GM18502 (cell line): ENCODE data around the gene KCNH5.

Source experiments
- ATAC-seq: cut with Tn5 transposase; IDR thresholded peaks from one replicate; pipeline ENCODE4 v1.9.1; 2021; ENCODE audit warnings: mild to moderate bottlenecking; ENCODE audit not compliant: unreplicated experiment, poor library complexity

KCNH5 gene, protein sequence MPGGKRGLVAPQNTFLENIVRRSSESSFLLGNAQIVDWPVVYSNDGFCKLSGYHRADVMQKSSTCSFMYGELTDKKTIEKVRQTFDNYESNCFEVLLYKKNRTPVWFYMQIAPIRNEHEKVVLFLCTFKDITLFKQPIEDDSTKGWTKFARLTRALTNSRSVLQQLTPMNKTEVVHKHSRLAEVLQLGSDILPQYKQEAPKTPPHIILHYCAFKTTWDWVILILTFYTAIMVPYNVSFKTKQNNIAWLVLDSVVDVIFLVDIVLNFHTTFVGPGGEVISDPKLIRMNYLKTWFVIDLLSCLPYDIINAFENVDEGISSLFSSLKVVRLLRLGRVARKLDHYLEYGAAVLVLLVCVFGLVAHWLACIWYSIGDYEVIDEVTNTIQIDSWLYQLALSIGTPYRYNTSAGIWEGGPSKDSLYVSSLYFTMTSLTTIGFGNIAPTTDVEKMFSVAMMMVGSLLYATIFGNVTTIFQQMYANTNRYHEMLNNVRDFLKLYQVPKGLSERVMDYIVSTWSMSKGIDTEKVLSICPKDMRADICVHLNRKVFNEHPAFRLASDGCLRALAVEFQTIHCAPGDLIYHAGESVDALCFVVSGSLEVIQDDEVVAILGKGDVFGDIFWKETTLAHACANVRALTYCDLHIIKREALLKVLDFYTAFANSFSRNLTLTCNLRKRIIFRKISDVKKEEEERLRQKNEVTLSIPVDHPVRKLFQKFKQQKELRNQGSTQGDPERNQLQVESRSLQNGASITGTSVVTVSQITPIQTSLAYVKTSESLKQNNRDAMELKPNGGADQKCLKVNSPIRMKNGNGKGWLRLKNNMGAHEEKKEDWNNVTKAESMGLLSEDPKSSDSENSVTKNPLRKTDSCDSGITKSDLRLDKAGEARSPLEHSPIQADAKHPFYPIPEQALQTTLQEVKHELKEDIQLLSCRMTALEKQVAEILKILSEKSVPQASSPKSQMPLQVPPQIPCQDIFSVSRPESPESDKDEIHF

DNA sequence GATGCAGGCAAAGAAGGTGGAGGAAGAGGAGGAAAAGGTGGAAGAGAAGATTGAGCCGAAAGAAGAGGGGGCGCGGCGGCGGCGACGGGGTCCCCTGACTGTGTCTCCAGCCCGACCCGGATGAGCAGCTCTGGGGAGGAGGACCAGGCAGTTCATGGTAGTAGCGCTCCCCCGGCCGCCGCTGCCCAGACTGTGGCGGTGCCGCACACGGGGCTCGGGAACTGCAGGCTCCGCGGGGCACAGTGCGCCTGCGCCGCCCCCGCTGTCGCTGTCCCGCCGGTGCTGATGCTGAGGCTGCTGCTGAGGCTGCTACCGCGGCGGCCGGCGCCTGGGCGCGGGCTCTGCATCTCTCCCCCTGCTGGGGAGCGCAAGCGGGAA lies at the start of gene KCNH5:
KCNH5 (minus strand) TSS at position 225 of the 378 bp plus-strand sequence. CDS start 272 bp downstream, outside the sequence.
- peak; percentile 77 for ATAC-seq

GRCh38 chr14:63091394-63091996 lies 46.2 kb upstream of the KCNH5 start:
- no peak for ATAC-seq

DNA sequence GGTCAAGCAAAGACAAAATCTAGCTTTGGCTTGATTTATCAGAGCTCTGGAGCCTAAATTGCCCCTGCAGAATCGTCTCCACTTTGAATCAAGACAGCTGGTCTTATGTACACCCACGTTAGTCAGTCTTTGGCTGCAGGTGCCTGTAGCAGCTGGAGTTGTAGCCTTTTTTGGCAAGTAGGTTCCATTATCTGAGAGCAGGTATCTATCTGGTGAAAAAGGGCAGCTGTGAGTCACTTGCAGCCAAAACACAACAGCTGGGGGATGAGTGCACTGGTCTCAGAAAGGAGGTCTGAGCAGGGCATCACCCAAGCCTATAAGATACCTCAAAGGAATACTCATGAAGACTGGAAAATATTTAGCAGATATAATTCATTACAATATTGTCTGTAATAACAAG lies 43.6 kb upstream of the KCNH5 start:
- ATAC-seq = no peak

GRCh38 chr14:63078569-63078968 lies 33.3 kb upstream of the KCNH5 start:
- ATAC-seq = no peak

DNA sequence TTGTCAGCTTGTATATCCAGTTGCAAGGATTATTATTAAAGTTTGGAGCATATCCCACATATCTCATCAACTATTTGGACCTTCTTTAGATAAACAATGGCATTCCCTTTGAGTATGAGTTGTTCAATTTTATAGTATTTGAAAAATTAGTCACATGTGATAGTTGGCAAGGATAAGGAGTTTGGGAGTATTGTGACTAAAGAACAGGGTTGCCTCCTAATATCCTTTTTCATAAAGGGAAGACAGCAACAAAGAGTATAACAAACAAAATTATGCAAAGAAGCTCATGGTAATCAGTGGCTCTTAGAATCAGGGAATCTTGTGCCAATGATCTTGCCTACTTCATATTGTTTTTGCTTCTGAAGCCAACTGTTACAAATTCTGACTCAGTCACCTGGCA lies 31.2 kb upstream of the KCNH5 start:
- no peak for ATAC-seq

DNA sequence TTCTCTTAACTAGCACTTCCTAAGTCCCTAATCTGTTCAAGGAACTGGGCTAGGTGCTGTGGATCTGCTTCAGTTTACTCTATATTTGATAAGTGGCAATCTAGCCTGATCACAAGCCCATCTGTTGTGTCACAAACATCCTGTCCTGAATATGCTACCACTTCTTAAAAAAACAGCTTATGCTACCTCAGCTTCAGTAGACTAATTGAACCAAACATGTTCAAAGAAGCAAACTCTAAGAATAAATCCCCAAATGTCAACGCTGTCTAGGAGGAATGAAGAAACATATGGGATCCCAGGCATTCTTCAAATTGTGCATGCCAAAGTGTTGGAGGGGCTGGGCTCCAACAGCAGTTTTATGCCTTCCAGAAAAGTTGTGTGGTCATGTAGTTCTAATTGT lies 10.4 kb upstream of the KCNH5 start:
- ATAC-seq = no peak

DNA sequence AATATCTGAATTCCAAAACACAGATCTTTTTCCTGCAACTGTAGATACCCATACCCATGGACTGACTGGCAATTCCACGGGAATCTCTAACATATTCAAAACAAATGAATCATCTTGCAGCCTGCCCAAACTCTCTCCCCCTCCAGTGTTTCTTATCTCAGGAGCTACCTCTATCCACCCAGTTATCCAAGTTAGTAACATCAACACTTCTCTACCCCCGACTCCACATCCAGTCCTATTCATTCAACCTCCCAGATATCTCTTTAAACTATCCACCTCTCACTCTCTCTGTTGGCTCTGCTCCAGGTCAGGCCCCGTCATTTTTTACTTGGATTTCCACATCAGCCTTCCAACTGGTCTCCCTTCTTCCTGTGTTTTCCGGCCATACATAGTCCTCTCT lies 6.7 kb upstream of the KCNH5 start:
- no peak for ATAC-seq

DNA sequence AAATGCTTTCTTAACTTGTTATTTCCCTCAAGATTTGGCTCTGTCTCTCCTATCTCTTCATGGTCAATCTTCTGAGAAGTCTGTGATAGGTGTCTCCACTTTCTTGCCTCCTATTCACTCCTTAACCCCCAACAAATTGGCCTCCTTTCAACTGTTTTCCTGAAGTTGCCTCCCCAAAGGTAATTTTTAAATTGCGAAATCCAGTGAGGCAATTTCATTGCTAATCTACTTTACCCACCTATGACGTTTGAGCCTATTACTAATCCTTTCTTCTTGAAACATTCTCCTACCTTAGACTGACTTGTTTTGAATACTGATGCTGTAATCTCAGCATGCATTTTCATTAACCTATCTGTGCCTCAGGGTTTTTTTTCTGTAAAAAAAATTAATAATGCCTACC lies 6.0 kb upstream of the KCNH5 start:
- ATAC-seq = no peak

GRCh38 chr14:63050694-63051093 lies 5.4 kb upstream of the KCNH5 start:
- no peak for ATAC-seq

DNA sequence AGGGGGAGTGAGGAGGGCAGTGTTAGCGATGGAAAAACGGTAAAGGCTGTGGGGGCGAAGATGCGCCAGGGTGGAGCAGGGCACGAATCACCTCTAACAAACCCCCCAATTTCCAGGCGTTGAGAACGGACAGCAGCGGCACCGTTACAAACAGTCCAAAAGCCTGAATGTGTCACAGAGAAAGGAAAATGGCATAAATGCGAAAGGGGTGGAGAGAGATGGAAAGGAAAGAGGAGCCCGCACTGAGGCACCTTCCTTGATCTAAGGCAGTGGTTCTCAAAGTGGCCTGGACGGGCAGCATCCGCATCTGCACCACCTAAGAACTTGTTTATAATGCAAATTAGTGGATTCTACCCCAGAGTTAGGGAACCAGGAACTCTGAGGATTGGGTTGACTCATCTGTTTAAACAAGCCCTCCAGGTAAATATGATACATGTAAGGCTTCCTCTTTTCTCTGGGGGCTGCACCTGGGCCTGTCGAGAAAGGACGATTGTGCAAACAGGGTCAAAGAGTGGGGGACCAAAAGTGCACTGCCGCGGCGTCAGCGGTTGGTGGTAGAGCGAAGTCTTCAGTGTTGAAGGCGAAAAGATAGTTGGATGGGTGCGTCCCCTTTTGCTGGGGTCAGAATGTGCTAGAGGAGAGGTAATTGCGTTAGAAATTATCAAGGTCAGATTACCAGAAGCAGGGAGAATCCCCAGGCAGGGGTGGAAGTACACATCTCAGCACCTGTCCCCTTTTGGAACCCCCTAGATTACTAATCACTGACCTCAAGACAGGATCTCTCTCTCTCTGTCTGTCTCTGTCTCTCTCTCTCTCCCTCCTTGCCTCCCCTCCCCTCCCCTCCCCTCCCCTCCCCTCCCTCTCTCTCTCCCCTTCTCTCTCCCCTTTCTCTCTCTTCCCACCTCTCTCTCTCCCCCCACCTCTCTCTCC lies 1.3 kb upstream of the KCNH5 start:
- ATAC-seq = no peak

DNA sequence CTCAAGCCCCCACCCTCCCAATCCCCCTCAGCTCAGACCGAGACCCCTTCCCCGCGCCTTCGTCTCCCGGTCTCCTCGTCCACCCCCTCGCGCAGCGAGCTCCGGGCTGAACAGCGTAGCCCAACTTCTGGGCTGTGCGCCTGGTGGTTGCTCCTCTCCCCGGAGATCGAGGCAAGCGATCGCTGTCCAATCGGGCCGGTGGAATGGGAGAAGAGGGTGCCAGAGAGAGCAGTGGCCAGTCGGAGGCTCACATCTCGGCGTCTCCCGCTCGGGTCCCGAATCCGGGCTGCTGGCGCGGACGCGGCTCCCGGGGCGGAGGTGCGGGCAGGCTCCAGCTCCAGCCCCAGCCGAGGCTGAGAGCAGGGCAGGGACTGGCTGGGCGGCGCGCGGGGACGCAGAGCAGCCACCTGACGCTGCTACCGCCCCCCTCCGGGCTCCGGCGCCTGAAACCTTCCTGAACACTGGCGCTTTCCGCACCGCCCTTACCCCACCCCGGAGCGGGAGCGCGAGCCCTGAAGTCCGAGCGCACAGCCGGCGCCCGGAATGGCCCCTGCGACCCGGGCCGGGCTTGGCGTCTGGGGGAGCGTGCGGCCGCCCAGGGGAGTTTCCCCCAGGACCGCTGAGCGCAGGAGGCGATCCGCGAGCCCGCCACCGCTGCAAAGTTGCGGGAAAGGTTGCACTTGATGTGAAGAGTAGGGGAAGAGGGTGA lies 508 bp upstream of the KCNH5 start:
- ATAC-seq = peak; percentile 40

- no peak for ATAC-seq
These were observed 5.4 kb downstream of the KCNH5 start for GRCh38 chr14:63039866-63040265.

GRCh38 chr14:63032641-63033040 lies 12.6 kb downstream of the KCNH5 start:
- no peak for ATAC-seq

DNA sequence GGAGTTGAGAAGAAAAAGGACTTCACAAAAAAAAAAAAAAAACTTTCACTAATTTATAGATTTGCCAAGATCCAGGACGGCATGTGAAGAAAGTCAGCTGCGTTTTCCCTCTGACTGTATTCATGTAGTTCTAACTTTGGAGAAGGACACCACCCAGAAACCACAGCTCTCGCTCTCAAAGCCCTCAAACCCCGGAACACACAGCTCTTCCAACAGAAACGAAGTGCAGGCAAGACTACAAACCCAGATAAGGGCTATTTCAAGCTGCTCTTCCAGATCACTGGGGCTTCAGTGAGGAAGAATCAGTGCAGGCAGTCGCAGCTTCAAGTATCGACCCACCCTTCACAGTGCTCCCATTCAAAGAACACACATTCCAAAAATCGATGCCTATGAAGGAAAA lies 13.2 kb downstream of the KCNH5 start:
- ATAC-seq = no peak

GRCh38 chr14:63030113-63030512 lies 15.1 kb downstream of the KCNH5 start:
- no peak for ATAC-seq

GRCh38 chr14:63027719-63028118 lies 17.5 kb downstream of the KCNH5 start:
- ATAC-seq = no peak

GRCh38 chr14:63026491-63026890 lies 18.8 kb downstream of the KCNH5 start:
- ATAC-seq = no peak

GRCh38 chr14:63014621-63015020 lies 30.6 kb downstream of the KCNH5 start:
- ATAC-seq = no peak

DNA sequence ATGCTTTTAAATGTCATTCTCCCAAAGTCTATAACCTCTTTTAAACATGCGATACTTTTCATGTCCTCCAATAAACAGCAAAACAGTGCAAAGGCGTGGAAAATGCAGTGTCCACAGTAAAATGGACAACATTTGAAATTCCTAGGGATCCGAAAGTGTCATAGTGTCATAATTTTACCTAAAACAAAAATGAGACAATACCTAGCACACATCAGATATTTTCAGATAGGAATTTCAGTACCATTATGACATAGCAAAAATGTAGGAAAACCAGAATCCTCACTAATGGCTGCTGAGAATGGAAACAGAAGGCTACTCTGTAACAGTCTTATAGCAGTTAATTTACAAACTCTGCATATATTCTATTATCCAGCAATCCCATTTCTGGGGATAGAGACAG lies 33.1 kb downstream of the KCNH5 start:
- ATAC-seq = no peak
